HepG2 (cell line): Measurements from ENCODE around the gene WWP2. TPM values are rescaled to one million over a fixed set of nuclear protein-coding genes. Genes with fewer than 3 reads are reported as not detected.

Experiments used
- ATAC-seq: fragments of 200-7000 bp; cut with Tn5 transposase; 3 replicates; pipeline ENCODE4 v1.9.1; 2020; ENCODE audit warnings: mild to moderate bottlenecking, moderate library complexity
- BruUV-seq: library from RNA; stranded (reverse); fragments of 400-500 nt; replicated peaks from 2 replicates; lab custom pipeline; 2021; lab: Mats Ljungman, UMichigan
- CTCF ChIA-PET: fragments of 300-600 bp; formaldehyde crosslinking; extraction: SDS; loops from one replicate; lab custom pipeline; 2021; ENCODE audit warnings: low total read pairs, inconsistent platforms, low intra/inter-chr PET ratio; lab: Yijun Ruan, JAX
- POLR2A ChIA-PET: fragments of 350-600 bp; sonication (Branson Sonifier 250); formaldehyde crosslinking; loops from one replicate; lab custom pipeline; 2020; ENCODE audit warnings: antibody characterized with exemption, inconsistent platforms; lab: Yijun Ruan, JAX
- DNase-seq: peaks from one replicate; pipeline ENCODE4 v3.0.0-alpha.2; 2015; ENCODE audit warnings: low spot score
- FAIRE-seq: peaks from 3 replicates; lab custom pipeline; 2011; peaks lifted over from hg19 to GRCh38; lab: Jason Lieb, UNC
- H2AFZ ChIP-seq: one replicate; pipeline ENCODE4 v1.6.1; 2011; ENCODE audit warnings: low read length, inconsistent platforms
- H3K27ac ChIP-seq: fragments of 300-600 bp; 3 replicates; pipeline ENCODE4 v1.8.0; 2011; ENCODE audit warnings: mixed run types, mild to moderate bottlenecking, mixed read lengths, low read length, inconsistent platforms; ENCODE audit not compliant: insufficient read depth; ENCODE audit errors: extremely low read length
- H3K27me3 ChIP-seq, 2 experiments: fragments of 200-600 bp in 1 of 2; 2 replicates in 1 of 2; 3 replicates in 1 of 2; pipeline versions ENCODE4 v1.6.0 to v1.8.0; 2011; ENCODE audit warnings: low read length in 2 of 2, mild to moderate bottlenecking in 2 of 2, moderate library complexity in 2 of 2, inconsistent platforms in 1 of 2; ENCODE audit not compliant: insufficient read depth in 2 of 2, control insufficient read depth in 1 of 2
- H3K36me3 ChIP-seq, 2 experiments: fragments of 200-600 bp in 1 of 2; replicated peaks in 1 of 2; 2 replicates in 1 of 2; 3 replicates in 1 of 2; pipeline versions ENCODE4 v1.5.1 to v1.8.0; 2011; ENCODE audit warnings: low read length in 2 of 2, inconsistent platforms in 1 of 2; ENCODE audit not compliant: insufficient read depth in 2 of 2, control insufficient read depth in 1 of 2
- H3K4me1 ChIP-seq: 2 replicates; pipeline ENCODE4 v1.5.1; 2012; ENCODE audit warnings: low read length, inconsistent platforms; ENCODE audit not compliant: insufficient read depth
- H3K4me2 ChIP-seq: 2 replicates; pipeline ENCODE4 v1.6.0; 2011; ENCODE audit warnings: low read depth, low read length, inconsistent platforms
- H3K4me3 ChIP-seq, 3 experiments: fragments of 200-600 bp in 1 of 3; sonication (generic), shearing (Covaris generic) in 1 of 3; replicated peaks in 1 of 3; 2 replicates each; pipeline ENCODE4 v1.5.1; 2011 to 2016; ENCODE audit warnings: low read length in 3 of 3, inconsistent platforms in 2 of 3, low read depth in 2 of 3, mild to moderate bottlenecking in 2 of 3, control low read depth in 1 of 3, mixed read lengths in 1 of 3; ENCODE audit not compliant: insufficient read depth in 1 of 3
- H3K79me2 ChIP-seq: one replicate; pipeline ENCODE4 v1.6.1; 2011; ENCODE audit warnings: low read length, inconsistent platforms; ENCODE audit not compliant: insufficient read depth
- H3K9ac ChIP-seq: 2 replicates; pipeline ENCODE4 v1.6.0; 2011; ENCODE audit warnings: mild to moderate bottlenecking, low read depth, low read length, inconsistent platforms; ENCODE audit not compliant: insufficient read depth
- H3K9me3 ChIP-seq: 2 replicates; pipeline ENCODE4 v1.5.1; 2012; ENCODE audit warnings: mild to moderate bottlenecking, low read length
- H4K20me1 ChIP-seq: 2 replicates; pipeline ENCODE4 v1.6.0; 2011; ENCODE audit warnings: inconsistent platforms, mild to moderate bottlenecking, low read length, moderate library complexity; ENCODE audit not compliant: insufficient read depth
- GPN1 ChIP-seq: sonication (generic); formaldehyde crosslinking; IDR thresholded peaks from 2 replicates; pipeline ENCODE4 v1.5.1; 2020; ENCODE audit warnings: missing genetic modification reagents, borderline replicate concordance
- MEF2D ChIP-seq: sonication (generic); formaldehyde crosslinking; IDR thresholded peaks from 2 replicates; pipeline ENCODE4 v1.5.1; 2020; ENCODE audit warnings: mild to moderate bottlenecking, missing genetic modification reagents
- NFKBIZ ChIP-seq: IDR thresholded peaks from 2 replicates; pipeline ENCODE4 v1.6.1; 2018; ENCODE audit warnings: missing genetic modification reagents, missing compliant biosample characterization
- PAXIP1 ChIP-seq: sonication (generic); formaldehyde crosslinking; conservative IDR thresholded peaks from 2 replicates; pipeline ENCODE4 v1.4.0; 2020; ENCODE audit warnings: mild to moderate bottlenecking, missing genetic modification reagents, moderate library complexity
- SP4 ChIP-seq: sonication (generic); formaldehyde crosslinking; IDR thresholded peaks from 2 replicates; pipeline ENCODE4 v1.8.1; 2023; ENCODE audit warnings: mild to moderate bottlenecking, missing genetic modification reagents
- SRSF4 ChIP-seq: fragments of 200-400 bp; formaldehyde crosslinking; IDR thresholded peaks from one replicate; pipeline ENCODE4 v1.6.1; 2018; ENCODE audit warnings: mild to moderate bottlenecking, low read depth, low read length, moderate library complexity; ENCODE audit not compliant: poor library complexity, severe bottlenecking
- TCF7 ChIP-seq: sonication (generic); IDR thresholded peaks from 2 replicates; pipeline ENCODE4 v1.6.1; 2016; ENCODE audit warnings: antibody characterized with exemption, low read depth
- TEAD2 ChIP-seq: sonication (generic); formaldehyde crosslinking; IDR thresholded peaks from 2 replicates; pipeline ENCODE4 v1.9.0; 2021; ENCODE audit warnings: missing genetic modification reagents
- ZNF883 ChIP-seq: sonication (generic); formaldehyde crosslinking; IDR thresholded peaks from 2 replicates; pipeline ENCODE4 v1.5.1; 2020; ENCODE audit warnings: mild to moderate bottlenecking, missing genetic modification reagents; ENCODE audit errors: not compliant biosample characterization
- ZNF891 ChIP-seq: sonication (generic); formaldehyde crosslinking; IDR thresholded peaks from 2 replicates; pipeline ENCODE4 v1.5.0; 2020; ENCODE audit warnings: mild to moderate bottlenecking, missing genetic modification reagents
- WGBS: methylation state at CpG from one replicate; pipeline ENCODE4 v1.1.6; 2017; ENCODE audit warnings: low lambda C conversion rate; 5-methylcytosine and 5-hydroxymethylcytosine counted together
- in situ Hi-C: cut with HindIII; loops from 2 replicates; pipeline ENCODE4 v1.10.0; 2017; ENCODE audit warnings: low pct_unique_long_range_greater_than_20kb; ENCODE audit not compliant: extremely low pct_ligation_motif_present
- intact Hi-C: fragments of 100-400 bp; cut with micrococcal nuclease; formaldehyde crosslinking; loops from one replicate; pipeline ENCODE4 v1.10.0; 2022; ENCODE audit not compliant: unreplicated experiment
- polyA plus RNA-seq, 8 experiments: library from polyadenylated mRNA; depleted of rRNA in 3 of 8; stranded (reverse) in 7 of 8; unstranded in 1 of 8; fragments of >200 nt; fragmentation: Illumina TruSeq in 4 of 8; extraction: Trizol in 4 of 8; gene quantifications; 2 replicates each; pipeline versions ENCODE4 v1.2.1 to v1.2.3, GENCODE V29; 2011 to 2016; ENCODE audit warnings: low read depth in 4 of 8, missing spikeins in 1 of 8, mixed read lengths in 1 of 8; ENCODE audit not compliant: insufficient read depth in 1 of 8
- total RNA-seq, 5 experiments: library from RNA; depleted of rRNA; stranded (reverse); fragments of >200 nt; fragmentation: Illumina TruSeq; extraction: Trizol; gene quantifications; 2 replicates each; pipeline ENCODE4 v1.2.3, GENCODE V29; 2016; ENCODE audit warnings: low read depth in 1 of 5
- TF ChIP-seq, protein P1 (sequence below): sonication (generic); formaldehyde crosslinking; IDR thresholded peaks from 2 replicates; pipeline ENCODE4 v1.4.0; 2020; ENCODE audit warnings: mild to moderate bottlenecking, missing genetic modification reagents, borderline replicate concordance
- TF ChIP-seq, protein P2 (sequence below): IDR thresholded peaks from 2 replicates; pipeline ENCODE4 v1.6.1; 2016; ENCODE audit warnings: low read depth

WWP2 gene
- total and polyA plus RNA-seq, 2 of the 13 experiments (the other 11 are each of a cell fraction or from before 2014, with no cell fraction given): 11.4 to 28.2 TPM

- POLR2A ChIA-PET: no interaction called here
- TF ChIP-seq, protein P1, sequence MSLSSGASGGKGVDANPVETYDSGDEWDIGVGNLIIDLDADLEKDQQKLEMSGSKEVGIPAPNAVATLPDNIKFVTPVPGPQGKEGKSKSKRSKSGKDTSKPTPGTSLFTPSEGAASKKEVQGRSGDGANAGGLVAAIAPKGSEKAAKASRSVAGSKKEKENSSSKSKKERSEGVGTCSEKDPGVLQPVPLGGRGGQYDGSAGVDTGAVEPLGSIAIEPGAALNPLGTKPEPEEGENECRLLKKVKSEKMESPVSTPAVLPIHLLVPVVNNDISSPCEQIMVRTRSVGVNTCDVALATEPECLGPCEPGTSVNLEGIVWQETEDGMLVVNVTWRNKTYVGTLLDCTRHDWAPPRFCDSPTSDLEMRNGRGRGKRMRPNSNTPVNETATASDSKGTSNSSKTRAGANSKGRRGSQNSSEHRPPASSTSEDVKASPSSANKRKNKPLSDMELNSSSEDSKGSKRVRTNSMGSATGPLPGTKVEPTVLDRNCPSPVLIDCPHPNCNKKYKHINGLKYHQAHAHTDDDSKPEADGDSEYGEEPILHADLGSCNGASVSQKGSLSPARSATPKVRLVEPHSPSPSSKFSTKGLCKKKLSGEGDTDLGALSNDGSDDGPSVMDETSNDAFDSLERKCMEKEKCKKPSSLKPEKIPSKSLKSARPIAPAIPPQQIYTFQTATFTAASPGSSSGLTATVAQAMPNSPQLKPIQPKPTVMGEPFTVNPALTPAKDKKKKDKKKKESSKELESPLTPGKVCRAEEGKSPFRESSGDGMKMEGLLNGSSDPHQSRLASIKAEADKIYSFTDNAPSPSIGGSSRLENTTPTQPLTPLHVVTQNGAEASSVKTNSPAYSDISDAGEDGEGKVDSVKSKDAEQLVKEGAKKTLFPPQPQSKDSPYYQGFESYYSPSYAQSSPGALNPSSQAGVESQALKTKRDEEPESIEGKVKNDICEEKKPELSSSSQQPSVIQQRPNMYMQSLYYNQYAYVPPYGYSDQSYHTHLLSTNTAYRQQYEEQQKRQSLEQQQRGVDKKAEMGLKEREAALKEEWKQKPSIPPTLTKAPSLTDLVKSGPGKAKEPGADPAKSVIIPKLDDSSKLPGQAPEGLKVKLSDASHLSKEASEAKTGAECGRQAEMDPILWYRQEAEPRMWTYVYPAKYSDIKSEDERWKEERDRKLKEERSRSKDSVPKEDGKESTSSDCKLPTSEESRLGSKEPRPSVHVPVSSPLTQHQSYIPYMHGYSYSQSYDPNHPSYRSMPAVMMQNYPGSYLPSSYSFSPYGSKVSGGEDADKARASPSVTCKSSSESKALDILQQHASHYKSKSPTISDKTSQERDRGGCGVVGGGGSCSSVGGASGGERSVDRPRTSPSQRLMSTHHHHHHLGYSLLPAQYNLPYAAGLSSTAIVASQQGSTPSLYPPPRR (CRISPR knock-in tag): no peak
- TF ChIP-seq PAXIP1 (CRISPR knock-in tag) (no peak), TEAD2 (CRISPR knock-in tag) (no peak), NFKBIZ (no peak), ZNF883 (CRISPR knock-in tag) (no peak), GPN1 (CRISPR knock-in tag) (no peak), SP4 (CRISPR knock-in tag) (no peak), SRSF4 (no peak), TCF7 (no peak), ZNF891 (CRISPR knock-in tag) (no peak), MEF2D (CRISPR knock-in tag) (no peak)
- TF ChIP-seq, protein P2, sequence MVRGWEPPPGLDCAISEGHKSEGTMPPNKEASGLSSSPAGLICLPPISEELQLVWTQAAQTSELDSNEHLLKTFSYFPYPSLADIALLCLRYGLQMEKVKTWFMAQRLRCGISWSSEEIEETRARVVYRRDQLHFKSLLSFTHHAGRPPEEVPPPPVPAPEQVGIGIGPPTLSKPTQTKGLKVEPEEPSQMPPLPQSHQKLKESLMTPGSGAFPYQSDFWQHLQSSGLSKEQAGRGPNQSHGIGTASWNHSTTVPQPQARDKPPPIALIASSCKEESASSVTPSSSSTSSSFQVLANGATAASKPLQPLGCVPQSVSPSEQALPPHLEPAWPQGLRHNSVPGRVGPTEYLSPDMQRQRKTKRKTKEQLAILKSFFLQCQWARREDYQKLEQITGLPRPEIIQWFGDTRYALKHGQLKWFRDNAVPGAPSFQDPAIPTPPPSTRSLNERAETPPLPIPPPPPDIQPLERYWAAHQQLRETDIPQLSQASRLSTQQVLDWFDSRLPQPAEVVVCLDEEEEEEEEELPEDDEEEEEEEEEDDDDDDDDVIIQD (CRISPR knock-in tag): no peak
Measured at GRCh38 chr16:69870761-69871160, 108.6 kb downstream of the WWP2 start.

More at GRCh38 chr16:69870761-69871160, 108.6 kb downstream of the WWP2 start:
- Histone ChIP-seq H3K9me3 (no peaks in the 10 kb centered on the region), H3K27me3 (no peaks in the 10 kb centered on the region), H3K4me2 (no peak overlapping the region), H3K4me3 (no peak overlapping the region), H3K36me3 (peaks cover 28 to 37% of the 10 kb centered on the region in 2 experiments), H4K20me1 (no peaks in the 10 kb centered on the region), H3K79me2 (no peaks in the 10 kb centered on the region), H3K4me1 (peaks cover 2% of the 10 kb centered on the region), H3K9ac (no peak overlapping the region), H3K27ac (no peak overlapping the region), H2AFZ (no peak overlapping the region)
- intact Hi-C loops (no loop called here), in situ Hi-C loops (no loop called here)
- CTCF ChIA-PET: no interaction called here
- no TSS peak for BruUV-seq
- FAIRE-seq (no peak), DNase-seq (no peak), ATAC-seq (no peak)
- 98% methylated on average over 4 of the region's 4 CpGs for WGBS
